Measurements from ENCODE around the gene DEFB123. TPM values are rescaled to one million over a fixed set of nuclear protein-coding genes. Genes with fewer than 3 reads are reported as not detected.
"Not testable (repeated sequence)": the region's sequence is repeated elsewhere in the genome, so short reads cannot be mapped to it uniquely, and the experiment has no call there.

Gene DEFB123
- not detected for polyA plus RNA-seq (ENCODE audit: insufficient read length)

- no peak for DNase-seq (ENCODE audit: low read depth)
Observed at GRCh38 chr20:31440012-31440659, at the start of gene DEFB123. DEFB123 (plus strand) TSS chr20:31440632; CDS start chr20:31440699, 67 bp downstream.

- no peak for DNase-seq (ENCODE audit: low read depth)
Observed at GRCh38 chr20:31392836-31393235, 47.6 kb upstream of the DEFB123 start.

- no peak for DNase-seq (ENCODE audit: low read depth)
Observed at GRCh38 chr20:31394900-31395299, 45.5 kb upstream of the DEFB123 start.

GRCh38 chr20:31403886-31404285 is 36.5 kb upstream of the DEFB123 start:
- DNase-seq (ENCODE audit: low read depth), result no peak

GRCh38 chr20:31406115-31406514 is 34.3 kb upstream of the DEFB123 start, which contains the start of gene DEFB121:
DEFB121 (minus strand) TSS chr20:31406215; CDS start chr20:31406152, 63 bp downstream.
- no peak for DNase-seq (ENCODE audit: low read depth)

- DNase-seq (ENCODE audit: low read depth), result no peak
Observed at GRCh38 chr20:31410011-31410410, 30.4 kb upstream of the DEFB123 start.

GRCh38 chr20:31414381-31414780 is 26.1 kb upstream of the DEFB123 start:
- DNase-seq (ENCODE audit: low read depth), result no peak

GRCh38 chr20:31415653-31416052 is 24.8 kb upstream of the DEFB123 start:
- DNase-seq (ENCODE audit: low read depth), result no peak

GRCh38 chr20:31418307-31418706 is 22.1 kb upstream of the DEFB123 start:
- DNase-seq (ENCODE audit: low read depth), result no peak

- no peak for DNase-seq (ENCODE audit: low read depth)
Observed at GRCh38 chr20:31425797-31426196, 14.6 kb upstream of the DEFB123 start.

GRCh38 chr20:31426891-31427551 is 13.4 kb upstream of the DEFB123 start:
- DNase-seq (ENCODE audit: low read depth), result not testable (repeated sequence)

- not testable (repeated sequence) for DNase-seq (ENCODE audit: low read depth)
Observed at GRCh38 chr20:31427576-31427975, 12.9 kb upstream of the DEFB123 start.

- DNase-seq (ENCODE audit: low read depth), result no peak
Observed at GRCh38 chr20:31430568-31431115, 9.8 kb upstream of the DEFB123 start.

- no peak for DNase-seq (ENCODE audit: low read depth)
Observed at GRCh38 chr20:31446084-31446819, 5.8 kb downstream of the DEFB123 start.

- no peak for DNase-seq (ENCODE audit: low read depth)
Observed at GRCh38 chr20:31449511-31450414, 9.3 kb downstream of the DEFB123 start.

GRCh38 chr20:31452575-31452974 is 12.1 kb downstream of the DEFB123 start:
- no peak for DNase-seq (ENCODE audit: low read depth)

- no peak for DNase-seq (ENCODE audit: low read depth)
Observed at GRCh38 chr20:31454361-31454760, 13.9 kb downstream of the DEFB123 start.

GRCh38 chr20:31470946-31471345 is 30.5 kb downstream of the DEFB123 start:
- not testable (repeated sequence) for DNase-seq (ENCODE audit: low read depth)

GRCh38 chr20:31472395-31473330 is 32.2 kb downstream of the DEFB123 start:
- no peak for DNase-seq (ENCODE audit: low read depth)

Measured in forelimb muscle (tissue), 1 donor.